Adrenal gland (tissue), 5 donors: ENCODE measurements around the gene PML.

Source experiments
- CTCF ChIP-seq, 6 experiments: fragments of 450-650 bp in 4 of 6; fragments of 200-600 bp in 2 of 6; sonication (generic) in 1 of 6; IDR thresholded peaks; 1 replicate in 5 of 6; 2 replicates in 1 of 6; pipeline versions ENCODE4 v1.5.1 to v1.8.0; 2016 to 2021; ENCODE audit warnings: antibody characterized with exemption in 6 of 6, mild to moderate bottlenecking in 2 of 6, moderate library complexity in 1 of 6
- POLR2A ChIP-seq, 2 donors: fragments of 450-650 bp; IDR thresholded peaks; one replicate each; pipeline ENCODE4 v1.6.1; 2017; ENCODE audit warnings: antibody characterized with exemption in 2 of 2, mild to moderate bottlenecking in 2 of 2, moderate library complexity in 1 of 2
- donor health status: DM: no; HTN: no; CAD: no.

- no peak for TF ChIP-seq CTCF (IDR thresholded peaks at IDR 0.05)
- no peak for TF ChIP-seq POLR2A (IDR thresholded peaks at IDR 0.05)
These were observed 30.9 kb downstream of the PML start for GRCh38 chr15:74025436-74025835.
